HG03342 (cell line): ENCODE results near the gene TGFB2.
"Not testable (repeated sequence)": the region's sequence is repeated elsewhere in the genome, so short reads cannot be mapped to it uniquely, and the experiment has no call there.

Source experiments
- ATAC-seq: cut with Tn5 transposase; IDR thresholded peaks from one replicate; pipeline ENCODE4 v1.9.1; 2021; ENCODE audit warnings: mild to moderate bottlenecking, moderate library complexity; ENCODE audit not compliant: unreplicated experiment

TGFB2 gene

GRCh38 chr1:218344814-218345672 is at the start of gene TGFB2:
TSS of gene TGFB2 (plus strand) at chr1:218345336. CDS start at chr1:218346702, 1,366 bp downstream.
- peak; percentile 33 for ATAC-seq

GRCh38 chr1:218296162-218296561 is 49.0 kb upstream of the TGFB2 start:
- no peak for ATAC-seq

- ATAC-seq = no peak
Observed at GRCh38 chr1:218297461-218297860, 47.7 kb upstream of the TGFB2 start.

GRCh38 chr1:218297867-218298266 is 47.3 kb upstream of the TGFB2 start:
- ATAC-seq = no peak

- no peak for ATAC-seq
Observed at GRCh38 chr1:218298398-218298797, 46.7 kb upstream of the TGFB2 start.

GRCh38 chr1:218299416-218299815 is 45.7 kb upstream of the TGFB2 start:
- ATAC-seq = peak; percentile 59

- no peak for ATAC-seq
Observed at GRCh38 chr1:218301217-218301616, 43.9 kb upstream of the TGFB2 start.

GRCh38 chr1:218302155-218302554 is 43.0 kb upstream of the TGFB2 start:
- no peak for ATAC-seq

GRCh38 chr1:218303176-218303879 is 41.8 kb upstream of the TGFB2 start:
- ATAC-seq = no peak

GRCh38 chr1:218304281-218305039 is 40.7 kb upstream of the TGFB2 start:
- peak; percentile 89 for ATAC-seq

GRCh38 chr1:218305472-218306064 is 39.6 kb upstream of the TGFB2 start:
- no peak for ATAC-seq

GRCh38 chr1:218312509-218312908 is 32.6 kb upstream of the TGFB2 start:
- ATAC-seq = no peak

- ATAC-seq = no peak
Observed at GRCh38 chr1:218314316-218314715, 30.8 kb upstream of the TGFB2 start.

- ATAC-seq = no peak
Observed at GRCh38 chr1:218315638-218316037, 29.5 kb upstream of the TGFB2 start.

- ATAC-seq = no peak
Observed at GRCh38 chr1:218317061-218317460, 28.1 kb upstream of the TGFB2 start.

- not testable (repeated sequence) for ATAC-seq
Observed at GRCh38 chr1:218320182-218320581, 25.0 kb upstream of the TGFB2 start.

GRCh38 chr1:218322762-218323161 is 22.4 kb upstream of the TGFB2 start:
- no peak for ATAC-seq

- ATAC-seq = no peak
Observed at GRCh38 chr1:218323568-218324225, 21.4 kb upstream of the TGFB2 start.

GRCh38 chr1:218324226-218324580 is 20.9 kb upstream of the TGFB2 start:
- no peak for ATAC-seq

GRCh38 chr1:218328769-218329168 is 16.4 kb upstream of the TGFB2 start:
- ATAC-seq = no peak
